HG03565 (cell line): Measurements from ENCODE around the gene LEFTY2.
"Not testable (repeated sequence)": the region's sequence is repeated elsewhere in the genome, so short reads cannot be mapped to it uniquely, and the experiment has no call there.

ENCODE experiments used
- ATAC-seq: cut with Tn5 transposase; IDR thresholded peaks from one replicate; pipeline ENCODE4 v1.9.1; 2021; ENCODE audit warnings: mild to moderate bottlenecking, moderate library complexity; ENCODE audit not compliant: unreplicated experiment

LEFTY2 gene

DNA sequence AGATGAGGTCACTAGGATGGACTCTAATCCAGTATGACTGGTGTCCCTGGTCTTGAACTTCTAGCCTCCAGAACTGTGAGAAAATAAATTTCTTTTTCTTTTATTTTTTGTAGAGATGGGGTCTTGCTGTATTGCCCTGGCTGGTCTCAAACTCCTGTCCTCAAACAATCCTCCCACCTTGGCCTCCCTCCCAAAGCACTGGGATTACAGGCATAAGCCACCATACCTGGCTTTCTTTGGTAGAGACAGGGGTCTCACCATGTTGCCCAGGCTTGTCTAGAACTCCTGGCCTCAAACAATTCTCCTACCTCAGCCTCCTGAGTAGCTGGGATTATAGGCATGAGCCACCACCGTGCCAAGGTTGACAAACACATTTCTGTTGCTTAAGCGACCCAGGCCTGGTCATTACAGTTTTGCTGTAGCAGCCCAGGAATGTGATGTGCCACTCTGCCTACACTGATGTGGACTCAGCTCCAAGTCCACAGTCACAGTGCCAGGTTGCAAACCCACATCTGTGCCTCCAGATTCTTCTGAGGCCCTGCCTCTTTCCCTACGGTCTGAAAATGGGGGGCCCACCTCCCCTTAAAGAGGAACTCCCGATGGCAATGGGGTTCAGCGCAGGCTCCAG lies 32.9 kb downstream of the LEFTY2 start:
- ATAC-seq = no peak

DNA sequence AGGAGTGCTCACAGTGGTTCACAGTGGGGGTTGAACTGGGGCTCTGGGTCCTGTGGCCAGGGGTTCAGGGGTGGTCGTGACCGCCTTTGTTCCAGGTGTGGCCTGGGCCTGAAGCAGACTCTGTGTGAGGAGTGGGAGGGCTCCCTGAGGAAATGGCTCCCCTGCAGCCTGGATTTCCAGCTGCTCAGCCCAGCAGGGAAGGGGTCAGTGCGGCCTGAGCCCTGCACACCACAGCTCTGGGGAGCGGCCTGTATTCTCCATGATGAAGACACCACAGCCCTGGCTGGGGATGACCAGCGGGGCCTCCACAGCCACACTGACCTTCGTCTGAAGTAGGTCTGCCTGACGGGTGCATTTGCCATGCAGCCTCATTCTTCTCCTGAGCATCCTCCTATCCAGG lies 33.7 kb downstream of the LEFTY2 start:
- no peak for ATAC-seq

GRCh38 chr1:225906467-225906866 lies 34.6 kb downstream of the LEFTY2 start:
- no peak for ATAC-seq

DNA sequence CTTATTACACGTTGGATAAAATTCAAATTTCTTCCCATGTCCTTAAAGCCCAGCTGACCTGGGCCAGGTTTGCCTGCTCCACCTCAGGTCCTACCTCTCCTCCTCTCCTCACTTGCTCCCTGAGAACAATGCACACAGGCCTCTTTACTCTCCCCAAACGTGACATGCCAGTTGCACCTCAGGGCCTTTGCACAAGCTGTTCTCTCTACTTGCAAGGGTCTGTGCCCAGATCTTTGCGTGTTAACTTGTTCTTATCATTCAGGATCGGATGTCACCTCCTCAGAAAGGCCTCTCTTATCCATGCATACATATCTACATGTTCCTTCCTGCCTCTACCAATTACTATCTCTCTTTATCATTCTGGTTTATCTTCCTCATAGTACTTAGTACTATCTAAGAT lies 37.4 kb downstream of the LEFTY2 start:
- no peak for ATAC-seq

- no peak for ATAC-seq
Measured at GRCh38 chr1:225899044-225899925, 41.7 kb downstream of the LEFTY2 start.

DNA sequence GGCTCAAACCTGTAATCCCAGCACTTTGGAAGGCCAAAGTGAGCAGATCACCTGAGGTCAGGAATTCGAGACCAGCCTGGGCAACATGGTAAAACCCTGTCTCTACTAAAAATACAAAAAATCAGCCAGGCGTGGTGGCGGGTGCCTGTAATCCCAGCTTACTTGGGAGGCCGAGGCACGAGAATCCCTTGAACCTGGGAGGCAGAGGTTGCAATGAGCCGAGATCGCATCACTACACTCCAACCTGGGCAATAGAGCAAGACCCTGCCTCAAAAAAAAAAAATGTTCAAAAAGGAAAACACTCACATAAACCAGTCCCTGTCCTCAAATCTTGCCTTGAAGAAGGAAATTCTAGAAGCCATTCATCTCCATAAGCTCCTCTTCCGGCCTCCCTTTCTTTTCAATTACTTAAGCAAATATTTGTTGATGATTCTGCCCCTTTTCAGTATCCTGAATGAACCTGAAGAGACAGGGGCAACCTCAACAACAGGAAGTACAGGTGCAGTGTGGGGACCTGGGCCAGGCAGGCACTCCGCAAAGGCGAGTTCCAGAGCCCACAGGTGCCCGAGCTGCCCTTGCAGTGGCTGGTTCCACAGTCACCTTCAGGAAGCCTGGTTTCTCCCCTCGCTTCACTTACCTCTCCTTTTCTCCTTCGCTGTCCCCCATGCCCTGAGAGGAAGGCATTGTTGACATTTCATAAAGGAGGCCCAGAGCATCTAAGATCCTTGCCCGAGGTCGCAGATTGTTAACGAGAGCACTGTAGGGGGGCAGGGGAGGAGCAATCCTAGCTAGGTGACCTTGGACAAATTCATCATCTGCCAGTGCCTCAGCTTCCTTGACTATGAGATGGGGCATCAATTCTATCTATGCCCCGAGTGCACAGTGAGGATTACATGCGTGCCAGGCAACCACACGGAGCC lies 43.2 kb downstream of the LEFTY2 start:
- ATAC-seq = no peak

DNA sequence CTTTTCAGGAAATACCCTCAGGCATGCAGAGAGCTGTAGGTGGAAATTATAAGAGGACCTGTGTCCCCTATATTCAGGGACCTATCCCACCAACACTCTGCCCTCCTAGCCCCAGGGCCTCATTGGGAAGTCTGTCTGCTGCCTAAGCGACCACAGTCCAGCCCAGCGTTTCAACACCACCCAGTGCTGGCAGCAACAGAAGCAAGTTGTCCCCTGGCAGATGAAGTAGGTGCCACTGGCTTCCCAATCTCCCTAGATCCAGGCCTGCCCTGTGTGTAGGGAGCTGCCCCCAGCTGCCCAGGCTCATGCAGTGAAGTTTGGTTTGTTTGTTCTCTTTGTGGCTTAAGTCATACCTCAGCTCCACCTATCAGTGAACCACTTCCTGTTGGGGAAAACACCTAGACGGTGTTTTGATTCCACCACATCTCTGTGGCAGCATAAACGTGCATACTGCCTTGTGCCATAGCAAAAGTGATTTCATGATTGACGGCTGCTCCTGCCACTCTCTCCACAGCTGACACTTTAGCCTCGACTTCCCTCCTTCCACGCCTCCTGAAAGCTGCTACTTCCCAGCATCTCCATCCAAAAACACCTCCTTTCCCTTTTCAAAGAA lies 44.0 kb downstream of the LEFTY2 start:
- ATAC-seq = peak; percentile 100

DNA sequence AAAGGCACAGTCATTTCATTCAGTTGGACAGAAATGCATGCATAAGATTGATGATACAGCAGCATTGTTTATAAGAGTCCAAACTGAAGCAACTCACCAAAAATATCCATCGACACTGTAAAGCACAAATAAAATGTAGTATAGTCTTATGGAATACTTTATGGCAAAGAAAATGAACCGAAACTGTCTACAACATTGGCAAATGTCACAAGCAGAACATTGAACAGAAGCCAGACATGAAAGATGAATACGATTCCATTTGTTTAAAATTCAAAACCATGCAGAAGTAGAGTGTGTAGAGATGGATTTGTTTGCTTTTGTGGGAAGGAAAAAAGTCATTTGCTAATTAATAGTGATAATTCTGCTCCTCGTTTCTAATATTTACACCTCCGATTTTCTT lies 44.5 kb downstream of the LEFTY2 start:
- no peak for ATAC-seq

DNA sequence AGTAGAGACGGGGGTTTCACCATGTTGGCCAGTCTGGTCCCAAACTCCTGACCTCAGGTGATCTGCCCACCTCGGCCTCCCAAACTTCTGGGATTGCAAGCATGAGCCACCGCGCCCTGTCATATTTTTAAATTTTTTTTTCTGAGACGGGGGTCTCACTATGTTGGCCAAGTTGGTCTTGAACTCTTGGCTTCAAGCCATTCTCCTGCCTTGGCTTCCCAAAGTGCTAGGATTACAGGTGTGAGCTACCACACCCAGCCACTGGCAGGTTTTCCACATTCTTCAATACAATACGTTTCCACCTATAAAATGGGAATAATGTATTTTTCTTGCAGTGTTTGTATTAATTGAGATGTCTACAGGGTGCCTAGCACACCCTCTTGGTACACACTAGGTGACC lies 48.7 kb downstream of the LEFTY2 start:
- ATAC-seq = no peak

- no peak for ATAC-seq
Measured at GRCh38 chr1:225891229-225891972, 49.6 kb downstream of the LEFTY2 start.

DNA sequence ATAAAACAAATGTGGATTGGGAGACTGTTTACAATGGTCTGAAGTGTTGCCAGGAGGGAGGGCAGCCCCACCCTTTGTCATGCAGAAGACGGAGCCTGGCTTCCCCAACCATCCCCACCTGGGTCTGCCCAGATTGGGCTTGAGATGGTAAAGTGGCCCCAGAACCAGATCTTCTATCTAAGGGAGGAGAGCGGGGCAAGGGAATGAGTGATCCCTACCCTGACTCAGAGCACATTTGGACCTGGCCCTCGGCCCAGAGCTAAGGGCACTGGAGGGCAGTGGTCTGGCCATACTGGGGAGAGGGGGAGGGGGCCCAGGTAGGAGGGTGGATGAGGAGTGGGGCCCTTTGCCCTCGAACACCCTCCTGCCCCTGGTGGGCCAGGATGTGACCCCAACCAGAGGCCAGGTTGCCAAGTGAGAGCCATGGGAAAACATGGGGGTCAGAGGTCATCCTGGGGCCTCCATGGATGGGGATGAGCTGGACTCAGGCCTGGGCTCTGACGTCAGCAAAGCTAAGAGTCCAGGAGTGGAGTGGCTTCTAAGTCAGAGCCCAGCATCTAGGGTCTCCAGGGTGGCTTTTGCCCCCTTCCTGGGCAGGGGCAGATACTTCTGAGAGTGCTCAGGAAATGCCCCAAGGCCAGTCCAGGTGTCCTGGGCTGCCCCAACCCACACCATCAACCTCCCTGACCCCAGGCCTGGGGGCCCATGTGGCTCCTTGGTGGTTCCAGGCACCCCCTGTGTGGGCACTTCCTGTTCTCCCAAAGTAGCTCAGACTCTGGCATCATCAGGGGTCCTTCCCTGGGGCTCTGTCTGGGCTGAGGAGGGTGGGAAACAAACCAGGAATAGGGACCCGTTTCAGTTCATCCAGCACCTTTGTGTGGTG lies 50.4 kb downstream of the LEFTY2 start:
- ATAC-seq = no peak

DNA sequence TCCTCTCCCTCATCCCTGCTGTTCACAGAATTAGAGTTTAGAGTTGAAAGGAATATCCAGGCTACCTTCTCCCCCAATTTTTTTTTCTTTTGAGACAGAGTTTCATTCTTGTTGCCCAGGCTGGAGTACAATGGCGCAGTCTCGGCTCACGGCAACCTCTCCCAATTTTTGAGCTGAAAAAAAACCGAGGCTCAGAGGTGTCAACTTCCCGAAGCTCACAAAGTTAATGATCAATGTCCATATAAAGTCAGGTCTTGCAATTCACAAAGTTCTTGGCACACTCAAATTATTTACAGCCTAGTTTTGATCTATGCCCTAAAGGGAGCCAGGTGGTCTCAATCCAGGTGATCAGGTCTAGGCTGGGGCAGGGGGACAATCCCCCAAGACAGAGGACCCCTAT lies 51.3 kb downstream of the LEFTY2 start:
- ATAC-seq = no peak

GRCh38 chr1:225888898-225889601 lies 52.0 kb downstream of the LEFTY2 start, which contains the start of gene LEFTY1:
Gene LEFTY1, minus strand, starts transcription at chr1:225889146. Its CDS starts 80 bp downstream, at chr1:225889066.
- ATAC-seq = no peak

DNA sequence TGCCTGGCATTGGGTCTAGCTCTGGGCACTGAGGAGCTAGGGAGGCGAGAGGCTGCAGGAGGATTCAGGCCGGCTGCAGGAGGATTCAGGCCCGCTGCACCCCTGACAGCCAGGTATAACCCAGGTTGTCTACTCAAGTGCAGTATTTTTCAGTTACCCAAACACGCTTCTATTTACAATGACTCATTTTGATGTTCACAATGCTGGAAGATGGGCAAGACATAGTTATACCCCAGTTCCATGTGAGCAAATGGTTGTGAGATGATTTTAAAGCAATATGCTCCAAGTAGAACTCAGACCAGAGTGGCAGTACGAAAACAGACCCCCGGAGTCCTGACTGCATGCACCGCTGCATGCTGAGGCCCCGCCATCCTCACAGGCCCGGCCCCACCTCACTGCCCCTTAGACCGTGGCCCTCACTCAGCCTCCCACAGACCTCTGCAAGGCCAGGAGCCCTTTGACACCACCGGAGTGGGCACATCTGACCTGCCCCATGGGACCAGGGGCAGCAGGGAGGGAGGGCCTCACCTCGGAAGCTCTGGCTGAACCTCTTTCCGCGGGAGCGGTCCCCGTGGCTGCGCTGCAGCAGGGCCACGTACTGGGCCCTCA lies 52.6 kb downstream of the LEFTY2 start:
- ATAC-seq = no peak

GRCh38 chr1:225887554-225888288 lies 53.3 kb downstream of the LEFTY2 start:
- not testable (repeated sequence) for ATAC-seq

GRCh38 chr1:225887030-225887314 lies 54.0 kb downstream of the LEFTY2 start:
- no peak for ATAC-seq
